ENCODE measurements around the gene LRRC10. TPM values are rescaled to one million over a fixed set of nuclear protein-coding genes. Genes with fewer than 3 reads are reported as not detected.

The LRRC10 gene
- total RNA-seq, 1 experiment from 2014 or later, result not detected

Small RNAs within 50 kb of the gene (microRNA-seq; reads per million reads assigned to microRNA genes)
- gene MIR3913-1 (ENCODE audit: unreplicated experiment) (not detected), gene MIR3913-2 (ENCODE audit: unreplicated experiment) (not detected)

Other genes with a start within 250 kb of the LRRC10 start
- 26.6 TPM for gene FRS2, start 140.5 kb downstream of the LRRC10 start, total RNA-seq (2021; ENCODE audit: unreplicated experiment)
- 270 TPM for gene CCT2, start 25.4 kb downstream of the LRRC10 start, total RNA-seq (2021; ENCODE audit: unreplicated experiment)
- gene BEST3, start 88.4 kb upstream of the LRRC10 start, total RNA-seq (2021; ENCODE audit: unreplicated experiment), result 0.67 TPM
- gene RAB3IP, start 128.0 kb upstream of the LRRC10 start, total RNA-seq (2021; ENCODE audit: unreplicated experiment), result 22.9 TPM
- not detected for gene MYRFL, start 214.3 kb upstream of the LRRC10 start, total RNA-seq (2021; ENCODE audit: unreplicated experiment)